T1000 (cell line): ENCODE measurements around the gene ACYP2.

Experiments used
- DNase-seq: peaks from one replicate; lab custom pipeline; 2025; ENCODE audit warnings: mixed read lengths; lab: John Stamatoyannopoulos, UW

Gene ACYP2

GRCh38 chr2:54329482-54330161, 214.2 kb downstream of the ACYP2 start:
- no peak for DNase-seq

DNA sequence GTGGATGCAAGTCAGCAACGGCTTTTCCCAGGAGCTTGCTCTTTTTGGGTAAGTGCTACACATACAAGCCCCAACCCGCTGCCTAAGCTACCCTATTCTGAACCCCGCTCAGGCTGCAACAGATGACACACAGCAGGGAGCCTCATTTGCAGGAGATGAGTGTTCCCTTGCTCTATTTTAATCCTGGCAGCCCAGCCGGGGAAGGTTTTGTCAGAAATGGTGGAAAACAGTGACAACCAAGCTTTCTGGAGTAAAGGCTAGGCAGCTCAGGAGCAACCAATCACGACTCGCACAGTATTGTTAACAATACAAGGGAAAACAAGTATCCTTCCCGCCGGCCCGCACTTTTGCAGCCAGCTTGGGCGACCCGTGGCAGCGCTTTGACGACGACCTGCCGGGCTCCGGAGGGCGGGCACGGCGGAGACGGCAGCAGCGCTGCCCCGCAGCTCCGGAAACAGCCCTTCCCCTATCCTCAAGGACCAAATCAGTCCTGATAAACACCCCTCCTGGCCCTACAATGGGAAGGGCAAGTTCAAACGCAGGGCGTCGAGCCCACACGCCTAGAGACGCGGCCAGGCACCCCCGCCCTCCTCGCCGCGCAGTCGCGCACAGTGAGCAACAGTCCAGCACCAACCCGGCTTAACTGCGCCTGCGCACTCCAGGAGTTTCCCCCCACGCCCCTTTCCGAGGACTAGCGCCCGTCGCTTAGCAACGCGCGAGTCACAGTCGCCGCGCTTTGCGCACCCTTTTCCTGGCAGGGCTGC, 214.9 kb downstream of the ACYP2 start:
- peak; percentile 91 for DNase-seq

DNA sequence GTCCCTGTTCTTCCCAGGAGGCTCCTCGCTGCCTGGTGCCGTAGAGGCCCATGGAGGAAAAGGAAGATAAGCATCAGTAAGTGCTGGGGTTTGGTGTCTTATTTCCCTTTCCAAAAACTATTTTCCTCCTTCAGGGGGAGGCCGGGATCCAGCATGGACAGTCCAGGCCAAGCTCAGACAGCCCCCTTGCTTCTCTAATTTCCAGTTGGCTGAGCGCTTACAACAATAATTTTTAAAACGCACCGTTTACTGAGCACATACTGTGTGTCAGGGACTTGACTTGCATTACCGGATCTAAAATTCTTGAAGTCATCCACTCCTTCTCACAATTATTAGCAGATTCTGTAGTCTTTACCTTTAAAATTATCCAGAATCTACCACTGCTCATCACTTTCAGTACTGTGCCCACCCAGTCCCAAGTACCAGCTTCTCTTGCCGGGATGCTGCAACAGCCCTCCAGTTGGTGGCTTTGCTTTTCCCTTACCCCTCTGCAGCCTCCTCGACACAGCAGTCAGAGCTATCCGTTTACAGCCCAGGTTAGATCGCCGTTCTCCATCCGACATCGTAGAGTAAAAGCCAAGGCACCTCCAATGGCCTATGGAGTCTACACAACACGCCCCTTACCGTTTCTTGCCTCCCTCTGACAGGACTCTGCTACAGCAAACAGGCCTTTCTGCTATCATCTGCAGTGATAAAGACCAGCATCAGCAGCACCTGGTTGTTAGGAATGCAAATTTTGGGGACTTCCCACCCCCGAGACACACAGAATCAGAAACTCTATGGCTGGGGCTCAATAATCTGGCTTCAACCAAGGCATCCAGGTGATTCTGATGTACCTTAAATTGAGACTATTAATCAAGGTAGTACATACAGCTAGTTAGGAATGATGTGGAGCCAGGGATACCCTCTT, 215.8 kb downstream of the ACYP2 start:
- DNase-seq: no peak

GRCh38 chr2:54332386-54332785, 217.0 kb downstream of the ACYP2 start:
- no peak for DNase-seq

DNA sequence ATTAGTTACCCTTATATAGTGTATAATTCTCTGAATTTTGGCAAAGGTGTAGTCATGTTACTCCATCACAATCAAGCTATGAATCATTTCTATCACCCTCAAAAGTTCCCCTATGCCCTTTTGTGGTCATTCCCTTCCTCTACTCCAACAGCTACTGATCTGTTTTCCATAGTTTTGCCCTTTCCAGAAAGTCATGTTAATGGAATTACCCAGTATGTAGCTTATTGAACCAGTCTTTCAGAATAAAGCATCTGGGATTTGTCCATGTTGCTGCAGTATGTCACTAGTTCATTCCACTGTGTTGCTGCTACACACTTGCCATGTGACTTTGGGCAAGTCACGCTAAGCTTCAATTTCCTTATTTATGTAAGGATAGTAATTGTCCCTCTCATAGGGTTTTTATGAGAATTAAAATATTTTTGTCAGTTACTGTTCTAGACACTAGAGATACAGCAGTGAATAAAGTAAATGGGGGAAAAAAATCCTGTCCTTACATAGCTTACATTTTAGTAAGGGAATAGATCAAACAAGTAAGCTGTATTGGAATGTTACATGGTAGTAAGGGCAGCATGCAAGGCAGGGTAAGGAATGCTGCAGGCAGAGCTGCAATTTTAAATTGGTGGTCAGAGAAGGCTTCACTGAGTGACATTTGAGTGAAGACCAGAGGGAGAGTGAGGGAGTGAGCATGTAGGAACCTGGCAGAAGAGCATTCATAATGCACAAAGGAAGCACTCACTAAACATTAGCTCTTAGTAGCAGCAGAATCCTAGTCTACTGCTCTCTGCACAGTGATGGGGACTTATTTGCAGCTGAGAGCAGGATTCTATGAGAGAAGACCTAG, 220.9 kb downstream of the ACYP2 start:
- no peak for DNase-seq

DNA sequence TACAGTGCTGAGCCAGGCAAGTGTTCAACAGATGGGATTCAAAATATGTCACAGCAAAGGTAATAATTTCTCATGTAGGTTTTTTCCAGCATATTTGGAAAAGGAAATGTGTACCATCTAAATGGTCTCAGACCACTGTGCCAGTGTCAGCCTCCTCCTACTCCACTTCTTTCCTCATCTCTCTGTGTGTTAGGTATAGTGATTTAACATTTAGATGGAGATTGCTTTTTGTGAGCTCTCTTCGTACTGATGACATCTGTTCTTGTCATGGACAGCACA, 221.5 kb downstream of the ACYP2 start:
- no peak for DNase-seq

- DNase-seq: no peak
Observed at GRCh38 chr2:54341656-54342055, 226.2 kb downstream of the ACYP2 start.

DNA sequence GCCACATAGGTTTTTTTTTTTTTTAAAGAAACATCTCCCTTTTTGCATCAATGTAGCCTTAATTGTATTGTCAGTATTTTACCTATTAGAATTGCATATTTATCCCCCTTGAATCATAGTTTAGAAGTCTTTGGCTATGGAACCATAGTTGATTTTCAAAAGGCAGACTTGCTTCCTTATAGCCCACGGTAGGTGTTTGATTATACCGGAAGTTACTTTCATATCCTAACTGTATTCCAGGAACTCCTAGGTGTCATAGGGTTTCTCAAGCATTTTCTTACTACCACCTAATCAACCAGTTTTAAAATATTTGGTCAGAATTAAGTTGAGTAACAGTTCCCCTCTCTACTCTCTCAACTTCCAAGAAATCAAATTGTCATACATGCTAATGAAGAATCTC, 227.2 kb downstream of the ACYP2 start:
- DNase-seq: no peak

DNA sequence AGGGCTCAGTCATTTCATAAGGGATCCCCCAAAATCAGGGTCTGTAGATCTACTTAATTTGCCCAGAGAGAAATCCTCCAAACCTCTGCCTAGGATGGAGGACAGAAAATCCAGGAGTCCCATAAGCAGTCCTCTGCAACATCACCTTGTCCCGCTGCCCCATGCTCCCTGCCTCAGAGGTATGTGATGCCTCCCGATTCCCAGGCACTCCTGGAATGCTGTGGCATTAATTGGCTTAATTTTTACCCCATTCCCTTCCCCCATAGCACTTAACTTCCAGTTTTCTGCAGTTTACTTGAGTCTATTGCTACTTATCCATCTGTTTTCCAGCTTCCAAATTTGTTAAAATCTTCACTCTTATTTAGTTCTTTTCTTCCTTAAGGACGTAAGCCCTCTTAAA, 232.2 kb downstream of the ACYP2 start:
- no peak for DNase-seq

GRCh38 chr2:54348646-54349045, 233.2 kb downstream of the ACYP2 start:
- no peak for DNase-seq

DNA sequence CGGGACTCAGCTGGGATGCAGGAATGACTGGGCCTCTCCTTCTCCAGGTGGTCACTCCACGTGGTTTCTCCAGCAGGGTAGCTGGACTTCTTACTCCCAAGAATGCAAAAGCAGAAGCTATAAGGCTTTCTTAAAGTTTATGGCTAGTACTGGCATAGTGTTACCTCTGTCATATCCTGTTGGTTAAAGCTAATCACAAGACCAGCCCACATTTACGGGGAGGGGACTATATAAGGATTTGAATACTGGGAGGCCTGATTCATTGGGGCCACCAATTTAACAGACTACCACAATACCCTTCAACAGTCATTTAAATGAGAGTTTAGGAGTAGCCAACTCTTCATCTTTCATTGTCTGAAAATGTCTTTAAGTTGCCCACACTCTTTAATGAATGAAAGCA, 235.0 kb downstream of the ACYP2 start:
- no peak for DNase-seq

DNA sequence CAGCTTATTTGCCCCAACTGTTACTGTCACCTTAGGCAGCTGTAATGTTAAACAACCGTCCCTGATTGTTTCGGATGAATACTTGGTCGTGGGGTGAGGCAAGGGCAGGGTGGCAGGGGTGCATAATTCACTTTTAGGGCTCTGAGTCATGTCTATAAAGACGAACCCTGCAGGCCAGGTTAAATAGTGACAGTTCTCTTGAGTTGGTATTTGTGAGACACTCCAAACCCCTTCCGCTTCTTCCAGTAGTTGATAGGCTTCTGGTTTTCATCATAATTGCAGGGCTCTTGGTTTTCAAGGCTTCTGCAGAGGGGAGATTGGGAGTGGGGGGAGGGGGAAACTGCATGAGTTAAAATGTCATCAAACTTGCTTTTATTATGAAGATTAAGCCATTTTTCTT, 237.8 kb downstream of the ACYP2 start:
- DNase-seq: no peak
